Suprapubic skin (tissue), 4 donors: ENCODE measurements around the gene PET117.

Source experiments
- CTCF ChIP-seq, 2 donors: fragments of 200-600 bp in 1 of 2; fragments of 450-650 bp in 1 of 2; sonication (generic) in 1 of 2; IDR thresholded peaks; one replicate each; pipeline ENCODE4 v1.5.1; 2016 to 2019; ENCODE audit warnings: antibody characterized with exemption in 2 of 2, mild to moderate bottlenecking in 1 of 2, moderate library complexity in 1 of 2
- EP300 ChIP-seq: sonication (generic); formaldehyde crosslinking; IDR thresholded peaks from one replicate; pipeline ENCODE4 v1.6.1; 2017; ENCODE audit warnings: antibody characterized with exemption
- POLR2A ChIP-seq, 2 donors: fragments of 450-650 bp; IDR thresholded peaks; one replicate each; pipeline ENCODE4 v1.6.1; 2017; ENCODE audit warnings: antibody characterized with exemption in 2 of 2, mild to moderate bottlenecking in 2 of 2, moderate library complexity in 2 of 2
- POLR2AphosphoS5 ChIP-seq, 3 donors: sonication (generic); formaldehyde crosslinking; IDR thresholded peaks; one replicate each; pipeline ENCODE4 v1.6.1; 2017; ENCODE audit warnings: antibody characterized with exemption in 3 of 3

GRCh38 chr20:18164356-18164755 lies 26.7 kb downstream of the PET117 start:
- no peak for TF ChIP-seq CTCF (IDR thresholded peaks at IDR 0.05)
- TF ChIP-seq POLR2A (IDR thresholded peaks at IDR 0.05), result no peak
- TF ChIP-seq EP300, result no peak
- TF ChIP-seq POLR2AphosphoS5 (IDR thresholded peaks at IDR 0.05), result no peak
